HL-60 (cell line): ENCODE measurements around the gene PPP1R36.

Experiments used
- POLR2AphosphoS5 ChIP-seq: IDR thresholded peaks from 2 replicates; pipeline ENCODE4 v1.6.1; 2012; ENCODE audit warnings: low read depth
- TF ChIP-seq, protein P1 (sequence below): IDR thresholded peaks from 2 replicates; pipeline ENCODE4 v1.6.1; 2012; ENCODE audit warnings: low read depth; ENCODE audit not compliant: insufficient replicate concordance

DNA sequence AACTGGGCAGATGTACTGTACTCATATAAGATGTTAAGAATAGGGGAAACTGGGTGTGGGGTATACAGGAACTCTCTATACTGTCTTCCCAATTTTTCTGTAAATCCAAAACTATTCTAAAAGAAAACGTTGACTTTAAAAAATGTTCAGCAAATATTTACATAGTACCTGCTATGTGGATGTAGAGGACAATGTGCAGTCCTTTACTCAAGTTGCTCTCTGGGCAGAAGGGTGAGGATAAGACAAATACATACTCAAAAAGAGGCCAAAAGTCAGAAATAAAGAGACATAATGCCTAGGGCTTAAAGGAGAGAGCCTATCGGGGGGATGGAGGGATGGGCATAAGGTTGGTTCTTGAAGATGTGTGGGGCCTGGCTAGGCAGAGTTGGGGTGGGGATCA lies 44.7 kb downstream of the PPP1R36 start:
- TF ChIP-seq, protein P1, sequence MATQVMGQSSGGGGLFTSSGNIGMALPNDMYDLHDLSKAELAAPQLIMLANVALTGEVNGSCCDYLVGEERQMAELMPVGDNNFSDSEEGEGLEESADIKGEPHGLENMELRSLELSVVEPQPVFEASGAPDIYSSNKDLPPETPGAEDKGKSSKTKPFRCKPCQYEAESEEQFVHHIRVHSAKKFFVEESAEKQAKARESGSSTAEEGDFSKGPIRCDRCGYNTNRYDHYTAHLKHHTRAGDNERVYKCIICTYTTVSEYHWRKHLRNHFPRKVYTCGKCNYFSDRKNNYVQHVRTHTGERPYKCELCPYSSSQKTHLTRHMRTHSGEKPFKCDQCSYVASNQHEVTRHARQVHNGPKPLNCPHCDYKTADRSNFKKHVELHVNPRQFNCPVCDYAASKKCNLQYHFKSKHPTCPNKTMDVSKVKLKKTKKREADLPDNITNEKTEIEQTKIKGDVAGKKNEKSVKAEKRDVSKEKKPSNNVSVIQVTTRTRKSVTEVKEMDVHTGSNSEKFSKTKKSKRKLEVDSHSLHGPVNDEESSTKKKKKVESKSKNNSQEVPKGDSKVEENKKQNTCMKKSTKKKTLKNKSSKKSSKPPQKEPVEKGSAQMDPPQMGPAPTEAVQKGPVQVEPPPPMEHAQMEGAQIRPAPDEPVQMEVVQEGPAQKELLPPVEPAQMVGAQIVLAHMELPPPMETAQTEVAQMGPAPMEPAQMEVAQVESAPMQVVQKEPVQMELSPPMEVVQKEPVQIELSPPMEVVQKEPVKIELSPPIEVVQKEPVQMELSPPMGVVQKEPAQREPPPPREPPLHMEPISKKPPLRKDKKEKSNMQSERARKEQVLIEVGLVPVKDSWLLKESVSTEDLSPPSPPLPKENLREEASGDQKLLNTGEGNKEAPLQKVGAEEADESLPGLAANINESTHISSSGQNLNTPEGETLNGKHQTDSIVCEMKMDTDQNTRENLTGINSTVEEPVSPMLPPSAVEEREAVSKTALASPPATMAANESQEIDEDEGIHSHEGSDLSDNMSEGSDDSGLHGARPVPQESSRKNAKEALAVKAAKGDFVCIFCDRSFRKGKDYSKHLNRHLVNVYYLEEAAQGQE, result no peak
- no peak for TF ChIP-seq POLR2AphosphoS5
